Activated B cell treated with CpG ODN at 0.5 μM for 24 hours (primary cell): ENCODE results near the gene RIC3. TPM values are rescaled to one million over a fixed set of nuclear protein-coding genes. Genes with fewer than 3 reads are reported as not detected.

ENCODE experiments used
- ATAC-seq: fragments of 200-7000 bp; cut with Tn5 transposase; one replicate; pipeline ENCODE4 v1.10.0; 2021; ENCODE audit warnings: low read depth, mild to moderate bottlenecking, moderate library complexity
- CTCF ChIA-PET: fragments of 350-600 bp; sonication (Branson Sonifier 250); formaldehyde crosslinking; loops from one replicate; lab custom pipeline; 2021; ENCODE audit warnings: antibody characterized with exemption; lab: Charles Lee
- POLR2A ChIA-PET: fragments of 350-600 bp; sonication (Branson Sonifier 250); formaldehyde crosslinking; loops from one replicate; lab custom pipeline; 2021; ENCODE audit warnings: antibody characterized with exemption; lab: Charles Lee
- DNase-seq: peaks from one replicate; pipeline ENCODE4 v3.0.0; 2022
- H3K27ac Mint-ChIP-seq: one replicate; pipeline ENCODE4 v1.8.0; 2020; ENCODE audit warnings: mixed read lengths
- H3K27me3 Mint-ChIP-seq: one replicate; pipeline ENCODE4 v1.8.0; 2021; ENCODE audit warnings: mixed read lengths
- H3K36me3 Mint-ChIP-seq: one replicate; pipeline ENCODE4 v1.8.0; 2021; ENCODE audit warnings: low read depth, mixed read lengths
- H3K4me1 Mint-ChIP-seq: one replicate; pipeline ENCODE4 v1.8.0; 2021; ENCODE audit warnings: mixed read lengths
- H3K4me3 Mint-ChIP-seq: one replicate; pipeline ENCODE4 v1.8.0; 2020; ENCODE audit warnings: mild to moderate bottlenecking, mixed read lengths
- H3K9me3 Mint-ChIP-seq: one replicate; pipeline ENCODE4 v1.8.0; 2020; ENCODE audit warnings: mixed read lengths
- CTCF ChIP-seq: fragments of 200-600 bp; IDR thresholded peaks from one replicate; pipeline ENCODE4 v1.8.0; 2022; ENCODE audit warnings: antibody characterized with exemption, mild to moderate bottlenecking
- intact Hi-C: fragments of 100-400 bp; cut with micrococcal nuclease; formaldehyde crosslinking; loops from one replicate; pipeline ENCODE4 v1.15.1; 2024
- total RNA-seq: library from RNA; stranded (reverse); gene quantifications from 2 replicates; pipeline ENCODE4 v1.2.3, GENCODE V29; 2022

The RIC3 gene
- total RNA-seq: 44.3 and 52.8 TPM in 2 replicates

- Mint-ChIP-seq H3K27ac (peak within 1 kb of the TSS; percentile 26), H3K4me3 (peak within 1 kb of the TSS; percentile 94), H3K27me3 (peaks cover 13% of the 10 kb centered on the region), H3K9me3 (no peaks in the 10 kb centered on the region), H3K36me3 (peaks cover 7% of the 10 kb centered on the region), H3K4me1 (peaks cover 27% of the 10 kb centered on the region)
- intact Hi-C loops: no loop called here
- CTCF ChIA-PET: interaction anchor here (1.8 kb wide), 1 partner anchor 21 kb away, joined by 3 read pairs; no protein-coding TSS in a partner anchor
- peak; percentile 49 for DNase-seq
- ATAC-seq: peak; percentile 90
- POLR2A ChIA-PET: no interaction called here
- TF ChIP-seq CTCF: no peak
Observed at GRCh38 chr11:8168485-8169257, at the start of gene RIC3. Gene RIC3, minus strand, starts transcription at chr11:8169025. Its CDS starts 36 bp downstream, at chr11:8168989.

- TF ChIP-seq CTCF: no peak
- no peaks in the 10 kb centered on the region for H3K36me3 Mint-ChIP-seq
- CTCF ChIA-PET: interaction anchor here (0.7 to 2.0 kb wide), 2 partner anchors 46 to 59 kb away, joined by 3 to 4 read pairs; partner anchors contain the start of gene LMO1
Observed at GRCh38 chr11:8218409-8218808, 49.6 kb upstream of the RIC3 start.

GRCh38 chr11:8217926-8218325 is 49.1 kb upstream of the RIC3 start:
- Mint-ChIP-seq H3K4me3 (no peak overlapping the region), H3K9me3 (no peaks in the 10 kb centered on the region), H3K27ac (no peak overlapping the region), H3K4me1 (no peaks in the 10 kb centered on the region), H3K36me3 (no peaks in the 10 kb centered on the region), H3K27me3 (peaks cover 3% of the 10 kb centered on the region)
- ChIA-PET POLR2A (no interaction called here), CTCF (interaction anchor here (0.7 to 2.5 kb wide), 3 partner anchors 24 to 59 kb away, joined by 3 to 10 read pairs (median 4); partner anchors contain the start of gene LMO1)
- intact Hi-C loops: no loop called here
- ATAC-seq: no peak
- DNase-seq: no peak
- no peak for TF ChIP-seq CTCF

More at GRCh38 chr11:8218409-8218808, 49.6 kb upstream of the RIC3 start:
- Mint-ChIP-seq H3K27me3 (peaks cover 3% of the 10 kb centered on the region), H3K9me3 (no peaks in the 10 kb centered on the region), H3K4me3 (no peak overlapping the region), H3K27ac (no peak overlapping the region), H3K4me1 (no peaks in the 10 kb centered on the region)
- ATAC-seq (no peak), DNase-seq (no peak)
- POLR2A ChIA-PET: no interaction called here
- intact Hi-C loops: no loop called here

GRCh38 chr11:8217136-8217535 is 48.3 kb upstream of the RIC3 start:
- TF ChIP-seq CTCF: no peak
- Mint-ChIP-seq H3K27me3 (peaks cover 3% of the 10 kb centered on the region), H3K9me3 (no peaks in the 10 kb centered on the region), H3K36me3 (no peaks in the 10 kb centered on the region), H3K27ac (no peak overlapping the region), H3K4me1 (no peaks in the 10 kb centered on the region), H3K4me3 (no peak overlapping the region)
- intact Hi-C loops: no loop called here
- no peak for ATAC-seq
- POLR2A ChIA-PET: no interaction called here
- DNase-seq: no peak
- CTCF ChIA-PET: interaction anchor here (2.5 kb wide), 1 partner anchor 24 kb away, joined by 10 read pairs; no protein-coding TSS in a partner anchor

GRCh38 chr11:8213376-8213775 is 44.6 kb upstream of the RIC3 start:
- H3K27ac Mint-ChIP-seq: no peak overlapping the region
- intact Hi-C loops: no loop called here
- no peaks in the 10 kb centered on the region for H3K9me3 Mint-ChIP-seq
- DNase-seq (no peak), ATAC-seq (no peak)
- no peaks in the 10 kb centered on the region for H3K4me1 Mint-ChIP-seq
- TF ChIP-seq CTCF: no peak
- no peak overlapping the region for H3K4me3 Mint-ChIP-seq
- no peaks in the 10 kb centered on the region for H3K27me3 Mint-ChIP-seq
- CTCF ChIA-PET: interaction anchor here (8.7 kb wide), 1 partner anchor 18 kb away, joined by 98 read pairs; no protein-coding TSS in a partner anchor
- POLR2A ChIA-PET: no interaction called here
- no peaks in the 10 kb centered on the region for H3K36me3 Mint-ChIP-seq
